Measurements from ENCODE around the gene CA10.

- TF ChIP-seq CTCF (IDR thresholded peaks at IDR 0.05) (no peak), POLR2A (IDR thresholded peaks at IDR 0.05) (no peak)
These were observed 510.7 kb downstream of the CA10 start for GRCh38 chr17:51647826-51648225.

Data from right lobe of liver (tissue), 4 donors.